ENCODE data around the gene HCN4.

HCN4 gene

DNA sequence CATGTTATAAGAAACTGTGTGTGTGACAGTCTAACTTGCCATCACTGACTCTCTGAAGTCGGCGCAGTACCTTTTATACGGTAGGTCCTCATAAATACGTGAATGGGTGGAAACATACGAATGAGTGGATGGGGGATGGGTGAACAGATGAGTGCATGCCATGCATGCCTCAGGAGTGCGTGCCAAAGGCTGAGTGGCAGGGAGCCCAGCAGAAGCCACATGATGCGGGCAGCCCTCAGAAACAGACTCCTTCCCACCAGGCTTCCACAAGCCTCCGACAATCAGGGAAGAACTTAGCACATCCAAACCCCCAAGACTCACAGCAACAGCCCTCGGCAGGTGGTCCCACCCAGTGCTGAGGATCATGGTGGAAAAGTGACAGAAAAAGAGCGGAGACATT, 16.7 kb downstream of the HCN4 start:
- no peak for DNase-seq (ENCODE audit: insufficient read length, low spot score)
- peak; percentile 57 for FAIRE-seq

DNA sequence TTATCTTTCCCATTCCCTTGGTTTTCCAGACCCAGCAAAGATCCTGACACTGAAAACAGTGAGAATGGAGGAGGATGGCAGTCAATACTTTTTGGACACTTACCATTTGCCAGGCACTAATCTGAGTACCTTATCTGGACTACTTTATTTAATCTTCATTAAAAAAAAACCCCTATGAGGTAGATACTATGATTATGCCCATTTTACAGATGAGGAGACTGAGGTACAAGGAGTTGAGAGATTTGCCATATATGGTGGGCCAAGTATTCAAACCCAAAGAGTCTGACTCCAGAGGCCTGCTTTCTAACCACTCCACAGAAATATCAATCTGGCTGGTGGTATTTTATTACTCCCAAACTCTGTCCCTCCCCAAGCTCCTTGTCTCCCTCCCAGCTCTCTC, 19.6 kb downstream of the HCN4 start:
- no peak for FAIRE-seq

DNA sequence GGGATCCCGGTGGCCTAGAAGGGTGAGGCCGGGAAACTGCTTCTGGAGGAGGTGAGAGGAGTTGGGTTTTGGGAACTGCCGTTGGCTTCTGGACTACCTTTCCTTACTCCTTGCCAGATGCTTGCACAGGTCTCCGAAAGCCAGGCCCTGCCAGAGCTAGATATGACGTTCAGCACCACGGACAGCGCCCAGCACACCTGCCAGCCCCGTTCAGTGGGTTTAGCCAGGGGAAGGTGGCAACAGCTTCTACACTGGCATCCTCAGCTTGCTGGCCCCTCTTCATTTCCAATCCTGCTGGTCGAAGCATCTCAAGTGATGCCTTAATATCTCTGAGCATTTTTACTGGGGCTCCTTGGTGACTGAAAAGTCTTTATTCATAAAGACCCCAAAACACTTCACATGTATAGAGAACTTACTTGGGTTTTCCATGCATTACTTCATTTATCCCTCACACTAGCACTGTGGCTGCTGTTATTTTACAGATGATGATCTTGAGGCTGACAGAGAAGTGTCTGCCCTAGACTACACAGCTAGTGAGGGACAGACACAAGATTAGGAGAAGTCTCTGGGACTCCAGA, 21.9 kb downstream of the HCN4 start:
- DNase-seq (ENCODE audit: insufficient read length, low spot score) (peak; percentile 78), FAIRE-seq (peak; percentile 93)

More for the DNA sequence above, 19.6 kb downstream of the HCN4 start:
- DNase-seq (ENCODE audit: insufficient read length, low spot score) = no peak

- FAIRE-seq (no peak), DNase-seq (ENCODE audit: insufficient read length, low spot score) (no peak)
Measured at GRCh38 chr15:73345658-73346057, 23.1 kb downstream of the HCN4 start.

DNA sequence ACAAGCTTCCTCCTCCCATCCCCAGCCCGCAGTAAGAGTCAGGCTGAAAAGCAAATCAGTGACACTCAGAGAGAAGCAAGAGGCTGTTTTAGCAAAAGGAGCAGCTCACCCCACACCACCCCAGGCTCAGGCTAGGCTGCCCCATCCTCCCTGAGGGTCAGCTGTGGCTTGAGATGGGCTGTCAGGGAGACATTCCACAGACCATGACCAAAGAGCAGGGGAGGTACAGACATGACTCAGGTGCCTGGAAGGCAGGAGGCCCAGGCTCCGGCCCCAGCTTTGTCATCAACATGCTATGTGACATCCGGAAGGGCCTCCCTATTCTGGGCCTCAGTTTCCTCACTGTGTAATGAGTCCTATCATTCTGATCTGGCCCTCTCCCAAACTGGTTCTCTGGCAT, 24.7 kb downstream of the HCN4 start:
- FAIRE-seq = peak; percentile 97
- peak; percentile 83 for DNase-seq (ENCODE audit: insufficient read length, low spot score)

- FAIRE-seq (peak; percentile 92), DNase-seq (ENCODE audit: insufficient read length, low spot score) (no peak)
Measured at GRCh38 chr15:73341886-73342600, 26.7 kb downstream of the HCN4 start.

- DNase-seq (ENCODE audit: insufficient read length, low spot score) (no peak), FAIRE-seq (no peak)
Measured at GRCh38 chr15:73340502-73341192, 28.1 kb downstream of the HCN4 start.

DNA sequence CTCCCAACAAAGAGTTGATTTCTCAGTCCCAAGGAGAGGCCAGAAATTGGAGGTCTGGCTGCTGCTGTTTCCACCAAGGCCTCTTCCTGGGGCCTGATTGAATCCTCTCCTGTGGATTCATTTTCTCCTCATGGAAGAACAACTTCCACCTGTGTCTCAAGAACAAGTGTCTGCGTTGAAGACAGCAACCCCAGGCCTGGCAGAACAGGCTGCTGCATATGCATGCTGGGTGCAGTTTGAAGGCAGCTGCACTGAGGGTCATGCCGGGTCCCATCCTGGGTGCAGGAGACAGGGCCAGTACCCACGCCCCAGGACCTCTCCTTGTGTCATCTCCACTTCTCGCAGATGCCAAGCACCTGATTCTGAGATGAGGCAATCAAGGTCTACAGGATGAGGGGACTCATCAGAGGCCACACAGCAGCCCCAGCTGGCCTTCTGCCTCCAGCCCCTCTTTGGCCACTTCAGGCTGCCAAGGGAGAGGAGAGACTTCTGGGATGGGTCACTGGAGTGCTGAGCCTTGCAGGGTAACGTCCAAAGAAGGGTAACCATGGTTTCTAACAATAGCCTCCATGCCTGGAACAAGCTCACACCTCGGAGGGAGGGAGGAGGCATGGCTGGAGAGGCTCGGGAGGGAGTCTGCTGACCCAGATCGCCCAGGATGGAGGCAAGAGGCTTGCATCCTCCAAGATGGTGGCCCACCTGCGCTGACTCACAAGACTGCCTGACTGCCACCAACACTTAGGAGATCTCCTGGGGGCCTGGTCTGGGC, 30.0 kb downstream of the HCN4 start:
- FAIRE-seq (peak; percentile 73), DNase-seq (ENCODE audit: insufficient read length, low spot score) (no peak)

DNA sequence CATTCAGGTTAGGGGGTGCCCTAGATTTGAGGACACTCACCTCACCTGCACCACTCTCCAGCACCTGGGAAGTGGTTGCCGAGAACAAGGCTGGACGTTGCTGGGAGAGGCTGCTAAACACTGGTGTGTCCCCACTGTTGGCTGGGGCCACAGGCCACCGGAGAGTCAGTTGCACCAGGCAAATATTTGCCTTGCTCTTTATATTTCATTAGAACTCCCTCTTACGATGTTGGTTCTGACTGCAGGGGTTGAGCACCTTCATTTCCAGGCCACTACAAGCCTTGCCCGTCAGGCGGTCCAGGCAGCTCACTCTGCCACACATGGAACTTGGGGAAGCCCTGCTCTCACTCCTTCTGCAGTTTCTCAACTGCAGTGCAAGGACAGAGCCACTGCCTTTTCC, 30.7 kb downstream of the HCN4 start:
- no peak for DNase-seq (ENCODE audit: insufficient read length, low spot score)
- peak; percentile 57 for FAIRE-seq

GRCh38 chr15:73337187-73337586, 31.6 kb downstream of the HCN4 start:
- DNase-seq (ENCODE audit: insufficient read length, low spot score) (no peak), FAIRE-seq (peak; percentile 31)

- FAIRE-seq (peak; percentile 51), DNase-seq (ENCODE audit: insufficient read length, low spot score) (no peak)
Measured at GRCh38 chr15:73336756-73337155, 32.0 kb downstream of the HCN4 start.

DNA sequence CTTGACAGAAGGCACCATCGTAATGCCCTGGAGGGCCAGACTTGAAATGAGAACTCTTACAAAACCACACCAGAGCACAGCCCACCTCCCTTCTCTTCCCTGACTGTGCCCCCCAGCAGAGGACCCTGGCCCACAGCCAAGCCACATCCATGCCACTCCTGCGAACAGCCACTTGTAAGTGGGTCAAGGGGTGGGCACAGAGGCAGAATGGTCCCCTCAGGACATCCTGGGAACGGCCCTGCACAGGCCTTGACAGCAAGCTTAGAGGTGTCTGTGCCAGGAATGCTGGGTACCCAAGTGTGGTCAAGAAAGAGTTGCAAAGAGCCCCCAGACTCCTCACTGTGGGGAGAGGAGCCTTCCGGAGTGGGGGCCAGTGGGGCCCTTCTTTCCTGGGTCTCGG, 33.3 kb downstream of the HCN4 start:
- DNase-seq (ENCODE audit: insufficient read length, low spot score) (no peak), FAIRE-seq (no peak)

GRCh38 chr15:73335026-73335425, 33.7 kb downstream of the HCN4 start:
- FAIRE-seq (peak; percentile 42), DNase-seq (ENCODE audit: insufficient read length, low spot score) (no peak)

DNA sequence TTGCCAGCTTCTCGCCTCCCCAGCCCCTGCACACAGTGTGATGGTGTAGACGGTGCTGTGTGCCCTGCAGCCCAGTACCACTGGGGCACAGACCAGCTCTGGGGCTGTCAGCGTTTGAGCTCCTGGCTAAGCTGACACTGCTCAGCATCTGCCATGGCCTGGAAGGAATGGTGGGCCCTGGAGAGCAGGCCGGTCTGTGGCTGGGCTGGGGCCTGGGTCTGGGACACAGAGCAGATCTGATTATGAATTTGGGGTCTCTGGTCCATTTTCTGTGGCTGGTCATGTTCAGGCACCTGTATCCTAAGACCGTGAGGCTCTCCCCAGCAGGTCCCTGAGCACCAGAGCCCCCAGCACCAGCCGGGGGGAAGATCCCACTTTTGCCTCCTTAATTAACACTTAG, 34.7 kb downstream of the HCN4 start:
- no peak for DNase-seq (ENCODE audit: insufficient read length, low spot score)
- FAIRE-seq = no peak

DNA sequence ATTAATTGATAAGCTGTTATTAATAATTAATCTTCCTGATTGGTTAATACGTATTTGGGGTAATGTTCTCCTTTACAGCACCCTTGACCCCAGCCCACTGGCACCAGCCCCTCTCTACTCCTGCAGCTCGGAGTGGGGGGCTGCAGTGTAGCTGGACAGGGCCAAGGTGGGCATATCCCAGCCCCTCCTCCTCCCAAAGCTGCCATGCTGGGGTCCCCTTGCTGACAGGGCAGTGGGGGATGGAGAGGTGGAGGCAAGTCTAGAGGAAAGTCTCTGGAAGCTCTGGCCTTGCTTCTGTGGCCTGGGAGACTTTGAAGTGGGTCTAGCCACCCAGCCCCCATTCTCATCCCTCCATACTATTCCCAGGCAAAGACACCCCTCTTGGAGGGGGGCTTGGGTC, 35.8 kb downstream of the HCN4 start:
- DNase-seq (ENCODE audit: insufficient read length, low spot score) = no peak
- FAIRE-seq = no peak

- no peak for FAIRE-seq
Measured at GRCh38 chr15:73331991-73332925, 36.5 kb downstream of the HCN4 start.

DNA sequence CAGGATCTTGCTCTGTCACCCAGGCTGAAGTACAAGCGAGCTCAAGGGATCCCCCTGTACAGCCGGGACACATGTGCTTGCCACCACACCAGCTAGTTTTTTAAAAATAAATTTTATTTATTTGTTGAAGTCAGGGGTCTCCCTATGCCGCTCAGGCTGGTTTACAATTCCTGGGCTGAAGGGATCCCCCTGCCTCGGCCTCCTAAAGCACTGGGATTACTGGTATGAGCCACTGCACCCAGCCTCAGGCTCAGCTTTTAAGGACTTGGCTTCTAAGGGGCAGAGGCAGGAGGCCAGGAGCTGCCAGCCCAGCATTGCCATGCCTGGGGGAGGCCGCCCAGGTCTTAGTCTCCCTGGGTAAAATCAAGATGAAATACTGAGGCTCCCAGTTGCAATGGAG, 37.3 kb downstream of the HCN4 start:
- FAIRE-seq = no peak
- no peak for DNase-seq (ENCODE audit: insufficient read length, low spot score)

More at GRCh38 chr15:73331991-73332925, 36.5 kb downstream of the HCN4 start:
- no peak for DNase-seq (ENCODE audit: insufficient read length, low spot score)

DNA sequence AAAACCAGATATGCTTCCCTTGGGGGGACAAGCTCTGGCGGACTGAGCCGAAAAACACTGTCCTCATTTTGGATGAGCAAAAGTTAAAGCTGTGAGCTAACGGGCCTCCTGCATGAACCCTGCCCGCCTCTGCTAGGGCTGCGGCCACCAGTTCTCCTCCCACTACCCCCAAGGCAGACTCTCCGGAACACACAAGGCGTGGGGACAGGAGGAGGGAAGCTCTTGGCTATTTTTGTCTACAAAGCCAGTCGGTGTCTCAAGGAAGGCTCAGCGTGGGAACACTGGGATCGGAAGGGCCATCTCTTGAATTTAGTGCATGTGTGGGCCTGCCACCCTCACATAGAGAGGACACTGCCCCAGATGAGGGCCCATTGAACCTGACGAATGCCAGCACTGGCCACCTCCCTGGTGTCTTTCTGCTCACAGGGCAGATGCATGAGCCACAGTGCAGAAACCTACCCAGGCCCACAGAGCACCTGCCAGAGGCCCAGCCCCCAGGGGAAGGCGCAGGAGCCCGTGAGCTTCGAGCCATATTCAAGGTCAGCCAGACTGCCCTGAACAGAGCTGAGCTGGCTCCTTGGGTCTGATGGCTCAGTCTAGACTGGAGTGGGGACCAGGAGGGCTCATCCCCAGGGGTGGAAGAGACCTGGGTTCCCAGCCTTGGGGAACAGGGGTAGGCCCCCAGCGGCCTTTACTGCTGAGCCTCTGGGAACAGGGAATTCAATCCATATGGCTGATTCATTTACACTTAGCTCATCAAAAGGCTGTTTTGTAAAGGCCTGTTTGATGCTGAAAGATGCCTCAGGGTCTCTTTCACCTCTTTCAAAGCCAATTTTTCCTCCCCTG, 38.3 kb downstream of the HCN4 start:
- FAIRE-seq = no peak
- no peak for DNase-seq (ENCODE audit: insufficient read length, low spot score)

GRCh38 chr15:73329501-73330200, 39.1 kb downstream of the HCN4 start:
- DNase-seq (ENCODE audit: insufficient read length, low spot score) = no peak
- FAIRE-seq = peak; percentile 42

All from HTR-8/SVneo (cell line).